ENCODE measurements around the gene UBE2L3.
"Not testable (repeated sequence)": the region's sequence is repeated elsewhere in the genome, so short reads cannot be mapped to it uniquely, and the experiment has no call there.

UBE2L3 gene

DNA sequence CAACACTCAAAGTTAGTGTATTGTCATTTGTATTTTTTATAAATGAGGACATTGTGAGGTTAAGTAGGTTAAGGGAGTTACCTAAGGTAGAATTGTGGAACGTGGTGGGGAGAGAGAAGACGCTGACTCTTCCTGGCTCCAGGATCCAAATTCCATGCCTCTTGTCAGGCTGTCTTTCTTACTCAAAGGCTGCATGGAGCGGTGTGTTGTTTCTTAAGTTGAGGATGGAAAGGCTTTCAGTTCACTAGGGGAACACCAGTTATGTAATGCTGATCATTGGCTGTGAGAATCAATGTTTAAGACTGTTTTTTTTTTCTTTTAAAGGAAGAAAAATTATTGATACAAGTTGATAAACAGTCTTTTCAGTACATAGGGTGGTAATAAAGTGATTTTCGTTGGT, 2.9 kb downstream of the UBE2L3 start:
- no peak for DNase-seq (ENCODE audit: low spot score)

DNA sequence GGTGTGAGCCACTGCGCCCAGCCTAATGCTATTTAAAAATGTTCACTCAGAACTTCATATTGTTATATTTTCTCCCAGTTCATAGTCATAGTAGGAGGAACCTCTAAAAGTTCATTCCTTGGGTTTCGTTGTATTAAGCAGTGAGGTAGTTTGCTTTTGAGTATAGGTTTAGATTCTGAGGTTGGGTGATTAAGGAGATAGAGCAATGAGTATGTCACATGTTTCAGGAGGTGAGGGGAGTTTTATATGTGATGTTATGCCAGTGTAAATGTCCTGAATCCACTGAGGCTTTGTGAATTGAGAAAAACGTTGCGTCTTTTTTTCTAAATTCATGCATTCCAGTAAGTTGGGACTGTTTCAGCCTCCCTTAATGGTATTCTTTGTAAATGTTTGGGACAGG, 4.2 kb downstream of the UBE2L3 start:
- DNase-seq (ENCODE audit: low spot score): no peak

DNA sequence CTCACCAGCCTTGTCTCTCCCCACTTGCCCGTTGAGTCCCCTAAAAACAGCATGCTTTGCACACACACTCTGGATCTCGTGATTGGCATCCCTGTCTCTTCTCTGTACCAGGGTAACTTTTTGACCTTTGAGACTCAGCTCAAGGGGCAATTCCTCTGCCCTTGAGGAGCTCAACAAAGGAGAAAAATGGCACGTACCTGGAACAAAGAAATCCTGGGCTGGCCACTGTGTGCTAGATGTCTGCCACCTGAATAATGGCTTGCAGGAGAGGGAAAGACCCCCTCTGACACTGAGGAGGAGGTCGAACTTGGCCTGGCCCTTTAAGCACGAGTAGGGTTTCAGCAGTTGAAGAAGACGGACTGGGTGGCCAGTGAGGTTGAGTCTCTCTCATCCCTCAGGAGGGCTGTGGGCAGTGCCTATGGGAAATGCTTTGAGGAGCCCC, 5.8 kb downstream of the UBE2L3 start:
- no peak for DNase-seq (ENCODE audit: low spot score)

DNA sequence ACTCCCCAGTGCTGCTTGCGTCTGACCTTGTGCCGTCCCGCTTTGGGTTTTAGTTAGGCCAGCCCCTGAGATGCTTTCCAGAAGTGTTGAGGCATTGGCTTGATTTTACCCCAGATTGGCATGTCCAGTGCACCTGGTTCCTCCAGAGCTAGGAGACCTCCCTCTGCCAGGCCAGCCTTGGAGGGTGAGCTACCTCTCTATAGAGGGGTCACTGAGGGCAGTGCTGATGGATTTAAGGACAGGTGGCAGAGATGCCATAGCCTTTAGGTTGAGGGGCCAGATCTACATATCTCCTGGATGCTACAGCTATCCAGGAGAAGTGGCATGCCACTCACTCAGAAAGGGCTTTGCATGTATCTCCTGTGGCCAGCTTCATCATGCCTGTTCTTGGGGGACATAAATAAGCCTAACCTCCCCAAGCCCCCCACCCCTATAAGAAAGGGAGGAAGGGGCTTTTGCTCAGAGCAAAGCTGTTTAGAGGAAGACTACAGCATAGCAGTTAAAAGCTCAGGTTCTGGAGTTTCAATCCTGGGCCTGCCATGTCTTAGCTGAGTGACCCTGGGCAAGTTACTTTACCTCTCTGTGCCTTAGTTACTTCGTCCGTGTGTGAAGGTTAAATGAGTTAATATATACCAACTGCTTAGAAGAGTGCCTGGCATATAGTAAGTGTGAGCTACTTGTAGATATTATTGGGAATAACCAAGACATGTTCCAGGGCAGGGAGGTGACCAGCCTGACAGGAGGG, 6.4 kb downstream of the UBE2L3 start:
- no peak for DNase-seq (ENCODE audit: low spot score)

DNA sequence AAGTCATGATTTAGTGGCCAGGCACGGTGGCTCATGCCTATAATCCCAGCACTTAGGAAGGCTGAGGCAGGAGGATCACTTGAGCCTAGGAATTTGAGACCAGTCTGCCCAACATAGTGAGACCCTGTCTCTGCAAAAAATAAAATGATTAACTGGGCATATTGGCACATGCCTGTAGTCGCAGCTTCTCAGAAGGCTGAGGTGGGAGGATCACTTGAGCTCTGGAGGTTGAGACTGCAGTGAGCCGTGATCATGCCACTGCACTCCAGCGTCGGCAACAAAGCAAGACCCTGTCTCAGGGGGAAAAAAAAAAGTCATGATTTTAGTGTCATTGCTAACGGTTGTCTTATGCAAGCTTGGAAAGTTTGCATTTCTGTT, 11.9 kb downstream of the UBE2L3 start:
- no peak for DNase-seq (ENCODE audit: low spot score)

DNA sequence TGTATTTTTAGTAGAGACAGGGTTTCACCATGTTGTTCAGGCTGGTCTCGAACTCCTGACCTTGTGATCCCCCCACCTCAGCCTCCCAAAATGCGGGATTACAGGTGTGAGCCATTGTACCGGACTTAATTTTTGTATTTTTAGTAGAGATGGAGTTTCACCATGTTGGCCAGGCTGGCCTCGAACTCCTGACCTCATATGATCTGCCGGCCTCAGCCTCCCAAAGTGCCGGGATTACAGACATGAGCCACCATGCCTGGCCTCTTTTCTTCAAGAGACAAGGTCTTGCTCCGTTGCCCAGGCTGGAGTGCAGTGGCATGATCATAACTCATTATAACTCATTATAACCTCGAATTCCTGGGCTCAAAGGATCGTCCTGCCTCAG, 13.1 kb downstream of the UBE2L3 start:
- not testable (repeated sequence) for DNase-seq (ENCODE audit: low spot score)

DNA sequence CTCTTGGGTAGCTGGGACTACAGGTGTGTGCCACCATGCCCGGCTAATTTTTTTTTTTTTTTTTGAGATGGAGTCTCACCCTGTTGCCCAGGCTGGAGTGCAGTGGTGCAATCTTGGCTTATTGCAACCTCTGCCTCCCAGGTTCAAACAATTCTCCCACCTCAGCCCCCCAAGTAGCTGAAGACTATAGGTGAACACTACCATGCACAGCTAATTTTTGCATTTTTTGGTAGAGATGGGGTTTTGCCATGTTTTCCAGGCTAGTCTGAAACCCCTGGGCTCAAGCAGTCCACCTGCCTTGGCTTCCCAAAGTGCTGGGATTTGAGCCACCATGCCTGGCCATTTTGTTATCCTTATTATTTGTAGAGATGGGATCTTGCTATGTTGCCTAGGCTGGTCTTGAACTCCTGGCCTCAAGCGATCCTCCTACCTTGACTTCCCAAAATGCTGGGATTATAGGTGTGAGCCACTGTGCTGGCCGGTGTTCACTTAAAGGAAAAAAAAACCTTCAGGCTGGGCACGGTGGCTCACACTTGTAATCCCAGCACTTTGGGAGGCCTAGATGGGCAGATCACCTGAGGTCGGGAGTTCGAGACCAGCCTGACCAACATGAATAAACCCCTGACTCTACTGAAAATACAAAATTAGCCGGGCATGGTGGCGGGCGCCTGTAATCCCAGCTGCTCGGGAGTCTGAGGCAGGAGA, 13.6 kb downstream of the UBE2L3 start:
- DNase-seq (ENCODE audit: low spot score): not testable (repeated sequence)

DNA sequence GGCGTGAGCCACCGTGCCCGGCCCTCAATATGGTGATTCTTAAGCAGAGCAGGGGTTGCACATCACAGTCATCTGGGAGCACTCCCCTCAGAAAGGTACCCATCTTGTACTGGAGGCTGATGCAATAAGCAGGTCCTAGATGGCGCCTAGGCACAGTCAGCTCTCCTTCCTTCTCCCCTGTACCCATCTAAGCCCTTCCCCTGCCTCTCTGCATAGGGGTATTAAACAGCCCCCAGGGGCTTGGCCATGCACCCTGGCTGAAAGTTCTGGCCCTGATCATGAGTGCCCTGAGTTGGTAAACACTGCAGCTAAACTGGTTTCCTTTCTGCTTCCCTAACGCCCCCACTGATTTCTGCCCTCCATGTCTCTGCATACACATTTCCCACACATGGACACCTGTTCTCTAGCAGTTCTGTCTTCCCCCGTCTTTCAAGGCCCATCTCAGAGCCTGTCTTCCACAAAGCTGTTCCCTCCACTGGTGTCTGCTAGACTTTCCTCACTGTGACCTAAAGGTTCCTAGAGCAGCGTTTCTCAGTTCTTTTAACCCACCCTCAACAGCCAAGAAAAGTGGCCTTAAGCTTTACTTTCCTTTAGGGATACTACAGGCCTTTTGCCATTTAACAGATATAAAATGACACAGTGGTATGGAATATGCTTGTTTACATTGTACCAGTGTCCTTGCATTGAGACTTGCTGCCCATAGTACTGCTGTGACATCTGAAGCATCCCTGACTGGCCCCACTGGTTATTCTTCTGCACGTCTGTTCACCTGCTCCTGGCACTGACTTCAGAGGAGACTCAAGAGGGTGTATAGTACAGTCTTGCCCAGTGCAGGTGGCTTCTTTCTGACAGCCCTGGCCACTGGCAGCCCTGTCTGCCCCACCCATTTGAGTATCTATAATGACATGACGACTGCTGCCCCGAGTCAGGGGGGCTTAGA, 15.6 kb downstream of the UBE2L3 start:
- DNase-seq (ENCODE audit: low spot score): no peak

DNA sequence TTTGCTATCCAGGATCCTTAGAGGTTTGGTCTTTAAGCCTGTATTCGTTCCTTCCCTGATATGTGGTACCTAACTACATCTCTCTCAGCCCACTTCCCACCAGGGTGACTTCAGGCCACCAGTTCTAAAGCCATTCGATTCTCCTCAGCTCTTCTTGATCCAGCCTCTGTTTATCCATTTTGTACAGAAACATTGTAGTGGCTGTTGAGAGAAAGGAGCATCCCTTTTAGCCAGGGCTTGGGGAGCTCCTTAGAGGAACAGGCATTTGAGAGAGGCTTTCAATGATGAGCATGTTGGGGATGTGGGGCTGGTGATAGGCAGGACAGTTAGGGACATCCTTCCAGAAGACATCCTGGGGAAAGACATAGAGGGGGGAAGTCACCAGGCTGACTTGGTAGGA, 17.9 kb downstream of the UBE2L3 start:
- no peak for DNase-seq (ENCODE audit: low spot score)

DNA sequence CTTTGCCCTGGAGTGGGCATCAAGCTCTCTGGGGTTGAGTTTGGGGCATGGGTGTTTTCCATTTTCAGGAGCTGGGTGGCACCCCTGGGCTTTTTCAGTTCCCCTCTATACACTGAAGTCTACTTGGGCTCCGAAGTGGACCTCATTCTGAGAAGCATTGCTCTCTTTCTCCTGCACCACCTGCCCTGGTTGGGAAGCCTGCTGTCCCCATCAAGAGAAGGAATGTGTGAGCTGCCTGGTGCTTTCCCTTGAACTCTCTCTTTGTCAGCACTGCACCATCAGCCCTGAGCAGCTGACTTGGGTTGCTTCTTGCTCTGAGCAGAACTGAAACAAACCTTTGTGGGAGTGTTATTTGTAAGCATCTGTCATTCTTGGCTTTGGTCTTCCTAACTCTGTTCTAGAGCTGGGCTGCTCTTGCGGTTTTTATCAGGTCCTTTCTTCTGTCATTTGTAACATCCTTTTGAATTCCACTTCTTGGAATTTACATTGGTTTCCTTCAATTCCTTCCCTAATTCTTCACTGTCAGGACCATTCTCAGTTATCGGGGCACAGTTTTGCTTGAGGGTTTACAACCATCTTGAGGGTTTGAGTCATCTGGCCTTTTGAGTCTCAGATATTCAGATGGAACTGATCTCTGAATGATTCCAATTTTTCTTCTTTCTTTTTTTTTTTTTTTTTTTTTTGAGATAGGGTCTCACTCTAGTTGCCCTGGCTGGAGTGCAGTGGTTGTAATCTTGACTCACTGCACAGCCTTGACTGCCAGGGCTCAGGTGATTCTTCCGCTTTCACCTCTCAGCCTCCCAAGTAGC, 20.5 kb downstream of the UBE2L3 start:
- no peak for DNase-seq (ENCODE audit: low spot score)

DNA sequence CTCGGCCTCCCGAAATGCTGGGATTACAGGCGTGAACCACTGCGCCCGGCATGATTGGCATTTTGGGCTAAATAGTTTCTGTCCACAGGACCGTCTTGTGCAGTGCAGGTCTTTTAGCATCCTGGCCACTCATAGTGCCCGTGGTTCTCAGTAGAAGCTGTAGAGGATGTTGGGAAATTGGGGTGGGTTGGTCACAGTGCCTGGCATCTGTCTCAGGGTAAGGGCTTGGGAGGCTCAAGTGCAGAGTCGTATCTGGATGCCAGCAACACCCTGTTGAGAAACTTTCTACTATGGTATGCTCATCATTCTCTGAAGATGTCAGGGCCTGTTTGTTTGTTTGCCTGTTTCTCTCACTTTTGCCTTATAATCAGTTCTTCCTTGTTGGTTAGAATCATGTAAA, 21.9 kb downstream of the UBE2L3 start:
- no peak for DNase-seq (ENCODE audit: low spot score)

DNA sequence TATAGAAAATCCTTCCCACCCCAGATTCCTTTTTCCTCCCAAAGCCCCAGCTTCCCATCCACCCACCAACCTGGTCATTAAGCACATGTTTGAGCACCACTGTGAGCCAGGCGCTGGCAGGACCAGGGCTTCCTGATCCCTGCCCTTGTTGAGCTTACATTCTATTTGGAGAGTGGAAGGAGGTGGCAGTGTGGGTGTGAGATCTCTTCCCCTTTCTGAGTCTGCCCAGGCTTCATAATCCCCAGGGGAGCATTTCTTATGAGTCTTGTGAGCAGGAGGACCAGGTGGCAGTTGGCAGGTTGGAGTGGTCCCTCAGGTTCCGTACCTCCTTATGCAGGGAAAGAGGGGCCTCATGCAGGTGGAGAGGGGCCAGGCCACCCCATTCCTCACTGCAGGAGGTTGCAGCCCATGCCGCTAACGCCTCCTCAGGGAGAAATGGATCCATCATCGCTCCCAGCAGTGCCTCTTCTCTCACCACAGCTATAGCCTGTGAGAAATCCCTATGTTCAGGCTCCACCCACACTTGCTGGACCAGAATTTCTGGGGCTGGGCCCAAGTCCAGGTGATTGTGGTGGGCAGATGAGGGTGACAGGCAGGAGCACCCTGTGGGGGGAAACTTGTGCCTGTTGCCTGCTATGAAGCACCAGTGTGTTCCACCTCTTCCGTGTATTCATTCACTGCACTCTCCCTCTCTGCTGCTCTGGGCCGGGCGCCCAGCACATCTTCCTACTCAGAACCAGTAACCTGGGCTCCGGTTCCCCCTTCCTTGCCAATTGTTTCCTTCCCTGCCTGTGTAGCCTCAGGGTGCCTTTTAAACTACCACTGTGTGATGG, 23.5 kb downstream of the UBE2L3 start:
- DNase-seq (ENCODE audit: low spot score): no peak

DNA sequence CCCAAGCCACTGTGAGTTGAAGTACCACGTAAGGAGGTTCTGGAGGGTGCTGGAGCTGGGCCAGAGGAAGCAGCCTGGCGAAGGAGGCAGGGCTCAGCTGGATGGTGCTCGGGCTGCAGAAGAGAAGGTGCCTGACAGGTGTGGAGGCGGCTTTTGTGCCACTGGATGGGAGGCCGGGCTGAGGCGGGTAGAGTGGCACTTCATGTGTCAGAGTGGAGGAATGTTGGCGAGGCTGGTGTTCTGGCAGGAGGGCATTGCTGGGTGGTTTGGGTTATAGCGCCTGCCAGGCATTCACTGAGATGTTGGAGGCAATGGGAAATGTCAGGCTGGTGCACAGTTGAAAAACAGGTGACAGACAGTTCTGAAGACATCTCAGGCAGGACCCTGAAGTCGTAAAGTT, 24.2 kb downstream of the UBE2L3 start:
- DNase-seq (ENCODE audit: low spot score): no peak

DNA sequence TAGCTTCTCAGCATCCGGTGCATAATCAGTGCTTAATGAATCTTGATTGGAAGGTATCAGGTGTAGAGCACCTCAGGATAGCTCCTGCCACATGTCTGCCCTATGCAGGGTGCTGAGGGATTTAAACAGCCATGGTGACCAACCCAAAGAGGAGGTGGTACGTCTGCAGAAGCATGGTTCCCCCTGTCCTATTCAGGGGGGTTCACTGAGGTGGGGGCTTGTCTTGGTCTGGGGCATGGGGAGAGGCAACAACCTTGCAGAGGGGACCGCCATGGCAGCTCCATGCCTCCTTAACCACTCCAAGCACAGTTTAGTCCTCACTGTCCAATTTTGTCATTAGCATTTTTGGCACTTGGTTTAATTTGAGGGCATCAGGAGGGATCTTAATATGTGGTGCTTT, 24.9 kb downstream of the UBE2L3 start:
- DNase-seq (ENCODE audit: low spot score): no peak

DNA sequence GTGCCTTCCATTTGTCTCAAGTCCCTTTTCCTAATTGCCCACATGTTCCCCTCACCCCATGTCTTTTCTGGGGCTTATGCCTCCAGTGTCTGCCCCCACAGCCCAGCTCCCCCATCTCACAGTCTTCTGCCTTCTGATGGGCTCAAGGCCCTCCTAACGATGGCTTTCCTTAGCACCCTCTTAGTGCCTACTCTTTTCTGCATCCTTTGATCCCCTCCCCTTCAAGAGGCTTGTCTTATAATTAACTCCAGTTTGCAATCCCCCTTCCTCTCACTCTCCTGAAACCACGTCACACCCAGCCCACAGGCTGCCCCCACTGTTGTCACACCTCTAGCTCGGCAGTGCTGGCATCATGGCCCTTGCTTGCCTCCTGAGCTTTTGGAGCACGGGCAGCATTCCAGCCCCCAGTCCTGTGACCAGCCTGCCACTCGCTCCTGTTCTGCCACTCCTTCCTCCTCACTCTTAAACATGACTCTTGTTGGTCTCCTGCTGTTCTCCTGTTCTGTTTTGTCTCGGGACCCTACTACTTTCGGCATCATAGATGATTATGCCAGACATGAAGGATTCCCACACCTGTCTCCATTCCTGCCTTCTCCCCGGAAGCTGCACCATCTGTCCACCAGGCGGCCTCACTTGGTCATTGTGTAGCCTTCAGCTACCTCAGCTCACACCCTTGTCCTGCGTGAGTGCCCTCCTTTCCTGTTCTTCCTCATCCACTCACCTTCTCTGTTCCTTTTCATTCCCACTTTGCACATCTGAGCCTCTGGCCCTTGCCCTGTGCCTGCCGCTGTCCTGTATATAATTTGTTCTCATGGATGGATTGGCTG, 26.1 kb downstream of the UBE2L3 start:
- DNase-seq (ENCODE audit: low spot score): no peak

DNA sequence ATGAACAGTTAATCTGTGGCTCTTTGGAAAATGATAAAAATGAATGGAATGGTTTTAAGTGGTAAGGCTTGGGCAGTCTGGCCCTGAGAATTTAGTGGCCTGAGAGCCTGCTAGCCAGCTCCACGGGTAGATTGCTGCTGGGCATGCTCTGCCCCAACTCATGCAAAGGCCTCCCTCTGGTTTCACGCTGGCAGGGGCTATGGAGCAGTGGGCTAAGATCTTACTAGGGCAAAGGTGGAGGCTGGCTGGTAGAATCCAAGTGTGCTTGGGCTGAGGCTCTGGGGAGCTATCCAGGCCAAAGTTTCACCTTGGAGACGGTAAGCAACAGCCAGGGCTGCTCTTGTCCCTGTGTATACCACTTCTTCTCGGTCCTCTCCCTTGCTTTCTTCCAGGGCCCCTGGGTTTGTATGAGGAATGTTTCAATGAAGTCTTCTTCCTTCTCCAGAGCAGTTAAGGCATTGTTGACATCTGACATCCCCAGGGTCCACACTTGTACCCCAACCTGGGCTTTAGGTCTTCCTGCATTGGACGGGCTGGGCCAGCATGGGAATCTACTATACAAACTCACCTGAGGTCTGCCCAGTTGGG, 27.4 kb downstream of the UBE2L3 start:
- DNase-seq (ENCODE audit: low spot score): no peak

DNA sequence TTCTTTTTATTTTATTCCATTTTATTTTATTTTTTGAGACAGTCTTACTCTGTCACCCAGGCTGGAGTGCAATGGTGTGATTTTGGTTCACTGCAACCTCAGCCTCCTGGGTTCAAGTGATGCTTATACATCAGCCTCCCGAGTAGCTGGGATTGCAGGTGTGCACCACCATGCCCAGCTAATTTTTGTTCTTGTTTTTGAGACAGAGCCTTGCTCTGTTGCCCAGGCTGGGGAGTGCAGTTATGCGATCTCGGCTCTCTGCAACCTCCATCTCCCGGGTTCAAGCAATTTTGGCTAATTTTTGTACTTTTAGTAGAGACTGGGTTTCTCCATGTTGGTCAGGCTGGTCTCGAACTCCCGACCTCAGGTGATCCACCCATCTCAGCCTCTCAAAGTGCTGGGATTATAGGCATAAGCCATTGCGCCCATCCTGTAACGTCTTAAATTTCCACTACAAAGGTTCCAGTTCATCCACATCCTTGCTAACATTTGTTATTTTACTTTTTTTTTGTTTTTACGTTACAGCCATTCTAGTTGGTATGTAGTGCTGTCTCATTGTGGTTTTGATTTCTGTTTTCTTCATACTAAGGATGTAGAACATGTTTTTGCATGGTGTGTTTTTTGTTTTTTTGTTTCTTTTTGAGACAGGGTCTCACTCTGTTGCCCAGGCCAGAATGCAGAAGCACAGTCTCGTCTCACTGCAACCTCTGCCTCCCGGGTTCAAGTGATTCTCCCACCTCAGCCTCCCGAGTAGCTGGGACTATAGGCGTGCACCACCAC, 29.0 kb downstream of the UBE2L3 start:
- not testable (repeated sequence) for DNase-seq (ENCODE audit: low spot score)

DNA sequence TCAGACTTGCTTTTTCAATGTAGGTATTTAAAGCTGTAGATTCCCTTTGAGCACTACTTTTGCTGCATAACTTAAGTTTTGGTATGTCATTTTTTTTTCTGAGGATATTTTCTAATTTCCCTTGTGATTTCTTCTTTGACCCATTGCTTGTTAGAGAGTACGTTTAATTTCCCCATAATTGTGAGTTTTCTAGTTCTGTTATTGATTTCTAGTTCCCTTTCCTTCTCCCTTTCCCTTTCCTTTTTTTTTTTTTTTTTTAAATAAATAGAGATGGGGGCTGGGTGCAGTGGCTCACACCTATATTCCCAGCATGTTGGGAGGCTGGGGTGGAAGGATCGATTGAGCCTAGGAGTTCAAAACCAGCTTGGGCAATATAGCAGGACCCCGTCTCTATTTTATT, 30.8 kb downstream of the UBE2L3 start:
- DNase-seq (ENCODE audit: low spot score): no peak

Data from SK-N-DZ (cell line).